Activated T-cell treated with anti-CD3 and anti-CD28 coated beads, Interleukin-2, amount 50 U/mL, for 24 hours (primary cell): ENCODE measurements around the gene PRKCE.
"Not testable (repeated sequence)": the region's sequence is repeated elsewhere in the genome, so short reads cannot be mapped to it uniquely, and the experiment has no call there.

Experiments used
- DNase-seq: peaks from one replicate; pipeline ENCODE4 v3.0.0-alpha.2; 2020
- H3K27ac Mint-ChIP-seq: 2 replicates; pipeline ENCODE4 v1.8.0; 2020; ENCODE audit warnings: mild to moderate bottlenecking, mixed read lengths
- H3K27me3 Mint-ChIP-seq: 2 replicates; pipeline ENCODE4 v1.8.0; 2020; ENCODE audit warnings: mixed read lengths
- H3K36me3 Mint-ChIP-seq: 2 replicates; pipeline ENCODE4 v1.8.0; 2020; ENCODE audit warnings: low read depth, mixed read lengths
- H3K4me1 Mint-ChIP-seq: 2 replicates; pipeline ENCODE4 v1.8.0; 2020; ENCODE audit warnings: low read depth, mixed read lengths
- H3K4me3 Mint-ChIP-seq: 2 replicates; pipeline ENCODE4 v1.8.0; 2020; ENCODE audit warnings: mild to moderate bottlenecking, moderate library complexity, mixed read lengths
- H3K9me3 Mint-ChIP-seq: 2 replicates; pipeline ENCODE4 v1.8.0; 2020; ENCODE audit warnings: mixed read lengths

PRKCE gene

DNA sequence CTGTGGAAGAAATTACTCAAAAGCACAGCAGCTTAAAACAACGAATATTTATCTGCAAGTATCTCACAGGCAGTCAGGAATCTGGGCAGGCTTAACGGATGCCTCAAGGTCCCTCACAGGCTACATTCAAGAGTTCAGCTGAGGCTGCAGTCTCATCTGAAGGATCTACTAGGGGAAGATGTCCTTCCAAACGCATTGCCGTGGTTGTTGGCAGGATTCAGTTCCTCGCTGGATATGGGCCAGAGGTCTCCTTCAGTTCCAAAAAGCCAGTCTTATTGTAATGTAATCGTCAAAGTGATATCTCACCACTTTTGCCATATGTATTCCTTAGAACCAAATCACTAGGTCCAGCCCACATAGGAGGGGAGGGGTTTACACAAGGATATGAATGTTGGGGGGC, 547.5 kb downstream of the PRKCE start:
- H3K9me3 Mint-ChIP-seq: peaks cover 3% of the 10 kb centered on the region
- H3K27ac Mint-ChIP-seq: no peak overlapping the region
- peaks cover 23% of the 10 kb centered on the region for H3K4me1 Mint-ChIP-seq
- DNase-seq: no peak
- no peak overlapping the region for H3K4me3 Mint-ChIP-seq
- H3K27me3 Mint-ChIP-seq: no peaks in the 10 kb centered on the region
- no peaks in the 10 kb centered on the region for H3K36me3 Mint-ChIP-seq

DNA sequence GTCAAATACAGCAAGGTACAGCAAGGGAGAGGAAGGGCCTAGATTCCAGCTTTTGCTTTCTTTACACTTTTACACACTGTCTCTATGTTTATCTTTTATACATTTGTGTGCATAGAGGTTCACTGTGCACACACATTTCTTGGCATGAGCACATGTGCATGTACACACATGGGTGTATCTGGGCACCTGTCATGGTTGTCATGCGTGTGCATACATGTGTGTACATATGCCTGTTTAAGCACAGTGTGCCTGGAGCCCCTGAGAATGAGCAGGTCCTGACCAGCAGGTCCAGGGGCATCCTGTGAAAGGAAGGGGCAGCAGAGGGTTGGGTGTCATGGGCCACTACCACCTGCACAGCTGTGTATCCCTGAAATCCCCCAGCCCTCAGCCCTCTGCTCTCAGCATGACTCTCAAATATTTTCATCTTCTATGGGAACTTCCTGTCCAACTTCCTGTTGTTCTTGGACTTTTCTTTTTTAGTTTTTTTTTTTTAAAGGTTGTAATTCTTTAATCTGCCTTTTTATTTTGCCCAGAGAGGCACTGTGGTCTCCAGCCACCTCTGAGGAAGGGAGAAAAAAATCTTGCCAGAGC, 548.7 kb downstream of the PRKCE start:
- DNase-seq: no peak
- Mint-ChIP-seq H3K9me3 (peaks cover 3% of the 10 kb centered on the region), H3K27me3 (no peaks in the 10 kb centered on the region), H3K36me3 (no peaks in the 10 kb centered on the region), H3K4me1 (peaks cover 23% of the 10 kb centered on the region), H3K27ac (no peak overlapping the region), H3K4me3 (no peak overlapping the region)

DNA sequence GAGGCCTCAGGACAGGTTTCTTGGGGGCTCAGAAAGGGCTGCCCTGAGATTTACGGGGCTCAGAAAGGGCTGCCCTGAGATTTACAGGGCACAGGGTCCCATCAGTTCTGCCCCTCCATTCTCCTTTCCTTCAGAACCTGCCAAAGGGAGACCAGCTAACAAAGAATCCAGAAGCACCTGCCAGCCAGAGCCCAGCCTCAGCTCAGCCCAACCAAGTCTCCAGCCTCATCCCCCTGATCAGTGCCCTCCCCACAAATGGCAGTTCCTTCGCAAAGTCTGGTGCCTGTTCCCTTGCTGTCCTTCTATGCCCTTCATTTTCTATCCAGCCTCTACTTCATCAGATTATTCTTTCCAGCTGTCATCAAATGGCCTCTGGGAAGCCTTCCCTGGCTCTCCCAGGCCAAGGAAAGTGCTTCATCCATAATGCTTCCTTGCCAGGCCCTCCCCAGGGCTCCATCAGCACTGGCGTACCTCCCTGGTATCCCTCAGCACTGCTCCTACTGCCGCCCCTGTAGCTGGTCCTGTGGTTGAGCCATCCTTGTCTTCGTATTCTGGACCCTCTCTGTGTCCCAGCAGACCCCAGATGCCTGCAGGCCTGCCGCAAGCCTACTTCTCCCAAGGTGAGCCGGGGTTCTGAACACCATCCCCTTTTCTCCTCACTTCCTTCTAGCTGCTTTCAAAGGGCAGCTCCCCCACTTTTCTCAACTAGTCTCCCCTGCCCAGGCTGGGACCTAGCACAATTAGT, 549.6 kb downstream of the PRKCE start:
- H3K4me3 Mint-ChIP-seq: no peak overlapping the region
- no peak overlapping the region for H3K27ac Mint-ChIP-seq
- peaks cover 3% of the 10 kb centered on the region for H3K9me3 Mint-ChIP-seq
- H3K36me3 Mint-ChIP-seq: no peaks in the 10 kb centered on the region
- H3K27me3 Mint-ChIP-seq: no peaks in the 10 kb centered on the region
- peaks cover 23% of the 10 kb centered on the region for H3K4me1 Mint-ChIP-seq
- DNase-seq: no peak

DNA sequence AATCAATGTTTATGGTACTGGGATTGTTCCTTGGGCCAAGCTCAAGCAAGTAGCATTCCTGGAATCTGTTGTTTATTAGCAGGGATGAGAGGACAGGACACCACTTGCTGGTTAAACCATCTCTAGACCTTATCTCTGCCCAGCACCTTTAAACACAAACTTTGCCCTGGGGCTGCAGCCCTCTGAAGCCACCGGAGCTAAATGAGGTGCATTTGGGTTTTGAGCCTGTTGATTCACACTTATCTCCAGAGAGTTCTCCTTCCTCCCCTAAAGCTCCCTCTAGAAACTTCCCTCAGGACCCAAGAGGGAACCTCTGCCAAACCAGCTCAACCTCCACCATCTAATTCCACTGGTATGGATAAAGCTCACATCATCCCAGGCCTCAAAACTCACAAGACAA, 551.0 kb downstream of the PRKCE start:
- Mint-ChIP-seq H3K27me3 (no peaks in the 10 kb centered on the region), H3K27ac (no peak overlapping the region), H3K4me3 (no peak overlapping the region), H3K36me3 (no peaks in the 10 kb centered on the region), H3K9me3 (peaks cover 3% of the 10 kb centered on the region), H3K4me1 (peaks cover 21% of the 10 kb centered on the region)
- DNase-seq: no peak

DNA sequence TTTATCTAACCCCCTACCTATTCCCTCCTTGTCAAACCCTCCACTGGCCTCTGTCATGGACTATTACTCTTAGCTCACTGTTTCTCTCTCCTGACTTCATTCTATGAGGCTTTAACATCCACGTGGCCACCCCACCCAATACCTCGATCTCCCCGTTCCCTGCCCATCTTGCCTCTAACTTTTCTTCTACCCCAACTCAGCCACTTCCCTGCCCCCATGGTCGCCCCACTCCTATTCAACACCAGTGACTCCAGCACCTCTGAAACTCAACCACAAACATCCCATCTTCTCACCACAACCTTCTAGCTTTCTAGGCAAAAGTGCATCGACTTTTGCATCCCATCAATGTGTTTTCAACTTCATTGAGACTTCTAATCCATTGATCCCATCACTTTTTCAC, 551.5 kb downstream of the PRKCE start:
- H3K27me3 Mint-ChIP-seq: no peaks in the 10 kb centered on the region
- H3K4me3 Mint-ChIP-seq: no peak overlapping the region
- H3K9me3 Mint-ChIP-seq: peaks cover 3% of the 10 kb centered on the region
- H3K36me3 Mint-ChIP-seq: no peaks in the 10 kb centered on the region
- no peak for DNase-seq
- H3K27ac Mint-ChIP-seq: no peak overlapping the region
- H3K4me1 Mint-ChIP-seq: peaks cover 18% of the 10 kb centered on the region

DNA sequence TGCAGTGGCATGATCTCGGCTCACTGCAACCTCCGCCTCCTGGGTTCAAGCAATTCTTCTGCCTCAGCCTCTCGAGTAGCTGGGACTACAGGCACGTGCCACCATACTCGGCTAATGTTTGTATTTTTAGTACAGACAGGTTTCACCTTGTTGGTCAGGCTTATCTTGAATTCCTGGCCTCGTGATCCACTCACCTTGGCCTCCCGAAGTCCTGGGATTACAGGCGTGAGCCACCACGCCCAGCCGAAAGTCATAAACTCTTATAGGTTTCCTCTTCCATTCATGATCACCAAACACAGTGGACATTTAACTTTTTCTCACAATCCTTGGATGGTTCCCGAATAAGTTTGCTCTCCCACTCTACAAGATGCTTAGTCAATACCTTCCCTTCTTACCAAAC, 552.2 kb downstream of the PRKCE start:
- not testable (repeated sequence) for H3K9me3 Mint-ChIP-seq, H3K27me3 Mint-ChIP-seq, H3K36me3 Mint-ChIP-seq, H3K4me3 Mint-ChIP-seq, H3K27ac Mint-ChIP-seq, DNase-seq
- H3K4me1 Mint-ChIP-seq: peaks cover 18% of the 10 kb centered on the region

DNA sequence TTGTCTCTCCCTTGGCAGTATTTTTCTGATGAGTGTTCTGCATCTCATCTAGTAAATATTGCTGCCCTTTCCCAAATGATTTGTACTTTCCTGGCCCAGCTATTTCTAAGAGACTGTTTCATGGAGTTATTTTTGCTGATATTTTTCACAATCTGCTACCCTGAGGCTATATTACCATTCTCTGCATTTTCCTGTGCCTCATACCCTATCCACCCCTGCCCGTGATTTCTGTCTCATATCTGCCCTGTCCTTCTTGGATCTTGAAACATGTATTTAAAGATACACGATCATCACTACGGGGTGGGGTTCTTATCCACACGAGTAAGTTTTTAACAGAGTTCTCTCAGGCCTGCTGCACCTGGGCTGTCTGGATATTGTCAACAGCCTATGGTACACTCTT, 556.1 kb downstream of the PRKCE start:
- Mint-ChIP-seq H3K27ac (no peak overlapping the region), H3K4me1 (peaks cover 5% of the 10 kb centered on the region), H3K27me3 (no peaks in the 10 kb centered on the region), H3K9me3 (peaks cover 19% of the 10 kb centered on the region), H3K36me3 (peaks cover 4% of the 10 kb centered on the region), H3K4me3 (no peak overlapping the region)
- no peak for DNase-seq

DNA sequence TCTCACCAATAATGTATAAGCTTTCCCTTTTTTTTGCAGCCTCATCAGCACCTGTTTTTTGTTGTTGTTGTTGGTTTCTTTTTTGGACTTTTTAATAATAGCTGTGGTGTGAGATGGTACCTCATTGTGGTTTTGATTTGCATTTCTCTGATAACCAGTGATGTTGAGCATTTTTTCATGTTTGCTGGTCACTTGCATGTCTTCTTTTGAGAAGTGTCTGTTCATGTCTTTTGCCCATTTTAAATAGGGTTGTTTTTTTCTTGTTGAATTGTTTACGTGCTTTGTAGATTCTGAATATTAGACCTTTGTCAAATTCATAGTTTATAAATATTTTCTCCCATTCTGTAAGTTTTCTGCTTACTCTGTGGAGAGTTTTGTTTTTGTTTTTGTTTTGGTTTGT, 557.3 kb downstream of the PRKCE start:
- H3K4me3 Mint-ChIP-seq: no peak overlapping the region
- H3K36me3 Mint-ChIP-seq: peaks cover 4% of the 10 kb centered on the region
- H3K9me3 Mint-ChIP-seq: peaks cover 21% of the 10 kb centered on the region
- H3K27ac Mint-ChIP-seq: no peak overlapping the region
- no peak for DNase-seq
- no peaks in the 10 kb centered on the region for H3K4me1 Mint-ChIP-seq
- no peaks in the 10 kb centered on the region for H3K27me3 Mint-ChIP-seq

DNA sequence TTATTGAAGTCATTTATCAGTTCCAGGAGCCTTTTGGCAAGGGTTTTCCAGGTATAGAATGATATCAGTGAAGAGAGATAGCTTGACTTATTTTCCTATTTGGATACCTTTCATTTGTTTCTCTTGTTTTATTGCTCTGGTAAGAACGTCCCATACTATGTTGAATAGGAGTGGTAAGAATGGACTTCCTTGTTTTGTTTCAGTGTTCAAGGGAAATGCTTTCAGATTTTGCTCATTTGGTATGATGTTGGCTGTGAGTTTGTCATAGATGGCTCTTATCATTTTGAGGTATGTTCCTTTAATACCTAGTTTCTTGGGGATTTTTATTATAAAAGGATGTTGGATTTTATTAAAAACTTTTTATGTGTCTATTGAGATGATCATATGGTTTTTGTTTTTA, 558.6 kb downstream of the PRKCE start:
- Mint-ChIP-seq H3K4me3 (no peak overlapping the region), H3K27ac (no peak overlapping the region), H3K9me3 (peaks cover 23% of the 10 kb centered on the region), H3K36me3 (peaks cover 4% of the 10 kb centered on the region), H3K4me1 (no peaks in the 10 kb centered on the region), H3K27me3 (no peaks in the 10 kb centered on the region)
- DNase-seq: no peak

DNA sequence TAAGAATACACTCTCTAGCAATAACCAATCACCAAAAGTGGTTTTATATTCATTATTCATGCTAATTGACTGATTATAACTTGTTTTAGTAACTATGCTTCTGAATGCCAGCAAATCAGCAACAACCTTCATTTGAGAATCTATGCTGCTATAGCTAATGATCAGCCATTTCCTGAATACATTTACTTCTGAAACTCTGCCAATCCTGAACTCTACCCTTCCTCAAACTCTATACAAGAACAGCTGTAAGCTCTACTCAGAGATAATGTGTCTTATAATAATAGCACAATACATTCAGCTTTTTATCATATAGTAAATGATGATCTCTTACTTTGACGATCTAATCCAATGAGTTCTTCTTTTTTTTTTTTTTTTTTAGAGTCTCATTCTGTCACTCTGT, 560.0 kb downstream of the PRKCE start:
- Mint-ChIP-seq H3K27ac (no peak overlapping the region), H3K4me3 (no peak overlapping the region), H3K36me3 (peaks cover 4% of the 10 kb centered on the region), H3K27me3 (no peaks in the 10 kb centered on the region), H3K4me1 (no peaks in the 10 kb centered on the region), H3K9me3 (peaks cover 26% of the 10 kb centered on the region)
- DNase-seq: no peak

DNA sequence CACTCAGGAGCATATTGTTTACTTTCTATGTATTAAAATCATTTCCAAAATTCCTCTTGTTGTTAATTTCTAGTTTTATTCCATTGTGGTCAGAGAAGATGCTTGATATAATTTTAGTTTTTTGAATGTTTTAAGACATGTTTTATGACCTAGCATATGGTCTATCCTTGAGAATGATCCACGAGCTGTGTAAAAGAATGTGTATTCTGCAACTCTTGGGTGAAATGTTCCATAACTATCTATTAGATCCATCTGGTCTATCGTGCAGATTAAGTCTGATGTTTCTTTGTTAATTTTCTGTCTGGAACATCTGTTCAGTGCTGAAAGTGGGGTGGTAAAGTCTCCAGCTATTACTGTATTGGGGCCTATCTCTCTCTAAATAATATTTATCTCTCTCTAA, 562.4 kb downstream of the PRKCE start:
- Mint-ChIP-seq H3K36me3 (peaks cover 4% of the 10 kb centered on the region), H3K9me3 (peaks cover 23% of the 10 kb centered on the region), H3K4me3 (no peak overlapping the region), H3K27ac (no peak overlapping the region), H3K4me1 (no peaks in the 10 kb centered on the region), H3K27me3 (peaks cover under 1% of the 10 kb centered on the region)
- no peak for DNase-seq

DNA sequence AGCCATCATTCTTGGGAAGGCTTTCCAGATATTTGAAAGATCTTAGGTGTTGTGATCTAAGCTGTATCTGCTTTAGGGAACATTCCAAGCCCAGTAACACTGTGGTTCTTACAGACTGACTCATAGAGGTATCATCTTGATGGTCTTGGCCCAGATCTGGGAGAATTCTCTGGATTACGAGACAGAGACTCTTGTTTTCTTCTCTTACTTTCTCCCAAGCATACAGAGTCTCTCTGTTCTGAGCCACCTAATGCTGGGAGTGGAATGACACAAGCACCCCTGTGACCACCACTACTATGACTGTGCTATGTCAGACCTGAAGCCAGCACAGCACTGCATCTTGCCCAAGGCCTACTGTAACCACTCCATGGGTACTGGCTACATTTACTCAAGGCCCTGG, 564.7 kb downstream of the PRKCE start:
- DNase-seq: no peak
- Mint-ChIP-seq H3K27me3 (peaks cover 10% of the 10 kb centered on the region), H3K4me1 (no peaks in the 10 kb centered on the region), H3K36me3 (no peaks in the 10 kb centered on the region), H3K4me3 (no peak overlapping the region), H3K9me3 (peaks cover 10% of the 10 kb centered on the region), H3K27ac (no peak overlapping the region)

DNA sequence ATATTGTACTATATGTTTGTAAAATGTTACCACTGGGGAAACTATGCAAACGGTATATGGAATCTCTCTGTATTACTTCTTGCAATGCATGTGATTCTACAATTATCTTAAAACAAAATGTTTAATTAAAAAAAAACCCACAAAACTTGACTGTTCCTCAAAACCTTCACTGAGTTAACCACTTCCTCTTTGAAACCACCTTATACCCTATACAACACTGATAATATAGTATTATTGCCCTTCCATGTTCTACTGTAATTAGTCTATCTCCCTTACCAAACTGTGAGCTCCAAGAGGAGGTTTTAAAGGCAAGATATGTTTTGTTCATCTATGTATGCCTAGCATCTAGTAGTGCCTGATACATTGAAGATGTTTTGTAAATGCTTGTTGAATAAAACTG, 572.0 kb downstream of the PRKCE start:
- not testable (repeated sequence) for H3K9me3 Mint-ChIP-seq, DNase-seq, H3K27ac Mint-ChIP-seq, H3K4me3 Mint-ChIP-seq, H3K36me3 Mint-ChIP-seq
- Mint-ChIP-seq H3K27me3 (peaks cover 26% of the 10 kb centered on the region), H3K4me1 (peaks cover 49% of the 10 kb centered on the region)

DNA sequence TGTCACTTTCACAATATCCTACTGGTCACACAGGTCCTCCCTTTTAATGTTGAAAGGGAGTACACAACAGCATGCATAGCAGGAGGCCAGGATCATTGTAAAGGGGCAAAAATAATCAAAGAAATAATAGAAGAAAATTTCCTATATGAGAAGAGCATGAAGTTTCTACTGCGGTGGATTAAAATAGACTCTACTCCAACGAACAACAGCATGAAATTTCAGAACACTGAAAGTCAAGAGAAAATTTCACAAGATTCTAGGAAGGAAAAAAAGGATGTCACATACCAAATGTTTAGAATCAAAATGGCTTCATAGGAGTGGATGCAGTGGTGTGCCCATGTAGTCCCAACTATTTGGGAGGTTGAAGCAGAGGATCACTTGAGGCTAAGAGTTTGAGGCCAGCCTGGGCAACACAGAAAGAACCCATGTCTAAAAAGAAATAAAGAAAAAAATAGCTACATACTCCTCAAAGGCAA, 573.7 kb downstream of the PRKCE start:
- Mint-ChIP-seq H3K36me3 (no peaks in the 10 kb centered on the region), H3K4me3 (no peak overlapping the region)
- DNase-seq: no peak

DNA sequence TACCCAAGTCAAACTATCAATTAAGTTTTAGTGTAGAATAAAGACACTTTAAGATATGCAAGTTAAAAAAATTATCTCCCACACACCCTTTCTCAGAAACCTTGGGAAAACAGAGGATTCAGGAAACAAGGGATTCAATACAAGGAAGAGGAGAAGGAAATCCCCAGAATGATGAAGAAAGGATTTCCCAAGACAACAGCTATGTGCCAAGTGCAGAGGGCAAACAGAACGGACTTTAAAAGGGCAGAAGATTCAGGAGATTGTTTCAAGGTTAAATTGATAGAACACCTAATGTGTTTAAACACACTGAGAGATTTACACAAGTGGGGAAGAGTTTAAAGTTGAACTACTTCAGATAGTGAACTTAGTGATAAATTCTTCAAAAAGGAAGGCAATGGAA, 574.3 kb downstream of the PRKCE start:
- DNase-seq: no peak
- H3K4me3 Mint-ChIP-seq: no peak overlapping the region
- H3K4me1 Mint-ChIP-seq: peaks cover 69% of the 10 kb centered on the region
- H3K27me3 Mint-ChIP-seq: peaks cover 17% of the 10 kb centered on the region
- no peak overlapping the region for H3K27ac Mint-ChIP-seq
- H3K9me3 Mint-ChIP-seq: no peaks in the 10 kb centered on the region
- no peaks in the 10 kb centered on the region for H3K36me3 Mint-ChIP-seq

More for the DNA sequence above, 573.7 kb downstream of the PRKCE start:
- Mint-ChIP-seq H3K4me1 (peaks cover 64% of the 10 kb centered on the region), H3K27me3 (peaks cover 18% of the 10 kb centered on the region), H3K27ac (no peak overlapping the region), H3K9me3 (no peaks in the 10 kb centered on the region)
